Activated CD4-positive, alpha-beta T cell treated with anti-CD3 and anti-CD28 coated beads for 24 hours (primary cell): ENCODE measurements around the gene G6PC3.
A peak's percentile ranks its signal among the peaks of the same experiment; 100 is the strongest.

Experiments used
- DNase-seq, 2 donors: peaks; one replicate each; pipeline ENCODE4 v3.0.0-alpha.2; 2020; ENCODE audit warnings: low read depth in 2 of 2

Gene G6PC3

GRCh38 chr17:44121997-44122815, 51.7 kb downstream of the G6PC3 start:
- DNase-seq, result no peak

DNA sequence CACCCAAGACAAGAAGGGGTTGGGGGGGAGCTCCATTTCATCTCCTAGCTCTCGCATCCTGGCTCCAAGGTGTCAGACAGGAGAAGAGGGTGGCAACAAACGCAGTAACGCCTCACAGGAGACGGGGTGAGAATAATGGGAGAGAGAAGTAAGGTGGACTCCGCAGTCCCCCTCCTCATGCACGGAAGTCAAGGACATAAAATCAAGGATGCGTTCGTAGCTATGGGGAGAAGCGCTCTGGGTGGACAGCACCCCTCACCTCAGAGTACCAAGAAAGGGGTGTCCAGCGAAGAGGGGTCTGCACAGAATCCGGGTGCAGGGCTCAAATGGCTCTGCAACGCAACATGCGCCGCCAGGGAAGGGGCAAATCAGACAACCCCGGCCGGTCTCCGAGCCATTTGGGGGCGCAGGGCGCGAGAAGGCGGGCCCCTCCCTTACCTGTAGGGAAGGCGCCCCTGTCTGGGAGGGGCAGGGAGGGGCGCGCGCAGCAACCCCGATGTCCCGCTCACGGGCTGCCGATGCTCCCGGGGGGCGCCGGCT, 52.4 kb downstream of the G6PC3 start:
- DNase-seq, result no peak

DNA sequence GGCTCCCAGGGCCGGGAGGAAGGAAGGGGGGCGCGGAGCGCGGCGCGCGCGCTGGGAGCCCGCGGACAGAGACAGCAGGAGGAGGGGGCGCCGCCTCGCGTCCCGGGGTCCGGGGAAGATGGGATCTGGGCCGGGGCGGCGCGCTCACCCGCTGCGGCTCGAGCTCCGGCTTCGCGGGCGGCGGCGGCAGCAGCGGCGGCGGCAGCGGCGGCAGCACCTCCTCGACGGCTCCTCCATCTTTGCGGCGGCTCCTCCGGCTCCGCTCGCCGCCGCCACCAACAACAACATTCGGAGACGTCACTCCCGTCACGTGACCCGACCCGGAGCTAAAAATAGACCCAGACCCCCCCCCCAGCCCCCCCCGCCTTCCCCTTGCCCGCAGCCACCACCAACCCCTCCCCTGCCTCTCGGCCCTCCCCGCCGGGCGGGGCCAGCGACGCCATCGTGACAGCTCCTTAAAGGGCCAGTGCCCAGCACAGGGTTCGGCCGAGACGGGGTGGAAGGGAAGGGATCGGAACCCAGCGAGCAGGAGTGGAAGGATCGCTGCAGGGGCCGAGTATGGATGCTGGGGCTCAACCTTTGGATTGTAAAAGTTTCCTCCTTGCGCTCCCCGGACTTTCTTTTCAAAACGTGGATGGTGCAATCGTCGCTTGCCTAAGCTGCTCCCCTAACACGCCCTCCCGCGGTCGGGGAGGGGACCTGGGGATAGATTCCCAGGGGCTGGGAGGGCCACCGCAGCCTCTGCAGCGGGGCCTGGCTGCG, 53.0 kb downstream of the G6PC3 start, which contains the start of gene HDAC5:
Gene HDAC5, minus strand, starts transcription at position 286 of the 762 bp plus-strand sequence. CDS start 6,126 bp downstream, outside the sequence.
- peak; percentile 94 for DNase-seq

- no peak for DNase-seq
These were observed 53.5 kb downstream of the G6PC3 start for GRCh38 chr17:44124118-44124438.
